ENCODE data around the gene LMTK2. TPM values are rescaled to one million over a fixed set of nuclear protein-coding genes. Genes with fewer than 3 reads are reported as not detected.

LMTK2 gene
- total RNA-seq, 1 experiment from 2014 or later: 16.1 TPM

GRCh38 chr7:98229441-98229840 is 122.8 kb downstream of the LMTK2 start:
- Histone ChIP-seq H3K27me3 (no peaks in the 10 kb centered on the region), H3K4me3 (no peak overlapping the region), H3K27ac (no peak overlapping the region), H3K9me3 (replicated peaks) (no peaks in the 10 kb centered on the region), H3K36me3 (no peaks in the 10 kb centered on the region), H3K4me1 (peaks cover 22% of the 10 kb centered on the region)
- peak in 1 of 2 experiments; percentile 56 for DNase-seq

DNA sequence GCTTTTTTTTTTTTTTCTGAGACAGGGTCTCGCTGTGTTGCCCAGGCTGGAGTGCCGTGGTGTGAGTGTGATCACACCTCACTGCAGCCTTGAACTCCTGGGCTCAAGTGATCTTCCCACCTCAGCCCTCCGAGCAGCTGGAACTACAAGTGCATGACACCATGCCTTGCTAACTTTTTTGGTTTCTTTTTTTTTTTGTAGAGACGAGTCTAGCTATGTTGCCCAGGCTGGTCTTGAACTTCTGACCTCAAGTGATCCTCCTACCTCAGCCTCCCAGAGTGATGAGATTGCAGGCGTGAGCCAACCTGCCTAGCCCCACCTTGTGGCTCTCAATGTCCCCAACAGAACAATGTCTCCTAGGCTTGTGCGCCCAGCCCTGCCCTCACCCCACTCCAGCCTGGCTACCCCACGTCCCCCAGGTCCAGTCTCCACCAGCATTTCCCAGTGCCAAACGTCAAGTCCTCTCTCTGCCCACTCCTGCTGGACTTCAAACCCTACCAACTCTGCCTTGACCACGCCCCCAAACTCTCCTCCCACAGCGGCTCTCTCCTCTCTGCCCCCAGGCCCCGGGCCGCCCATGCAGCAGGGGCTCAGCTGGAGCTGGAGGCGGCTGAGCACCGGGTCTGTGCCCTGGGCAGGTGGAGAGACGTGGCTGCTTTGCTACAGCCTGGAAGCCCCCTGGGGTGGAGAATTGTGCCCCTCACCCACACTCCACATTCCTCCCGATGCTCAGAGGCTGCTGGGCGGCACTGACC is 123.5 kb downstream of the LMTK2 start:
- no peak overlapping the region for H3K27ac ChIP-seq
- H3K9me3 ChIP-seq (replicated peaks): no peaks in the 10 kb centered on the region
- no peaks in the 10 kb centered on the region for H3K27me3 ChIP-seq
- H3K4me3 ChIP-seq: no peak overlapping the region
- H3K4me1 ChIP-seq: peaks cover 22% of the 10 kb centered on the region
- no peak for DNase-seq
- H3K36me3 ChIP-seq: peaks cover 3% of the 10 kb centered on the region; the same call in 1 of the 2 replicates

DNA sequence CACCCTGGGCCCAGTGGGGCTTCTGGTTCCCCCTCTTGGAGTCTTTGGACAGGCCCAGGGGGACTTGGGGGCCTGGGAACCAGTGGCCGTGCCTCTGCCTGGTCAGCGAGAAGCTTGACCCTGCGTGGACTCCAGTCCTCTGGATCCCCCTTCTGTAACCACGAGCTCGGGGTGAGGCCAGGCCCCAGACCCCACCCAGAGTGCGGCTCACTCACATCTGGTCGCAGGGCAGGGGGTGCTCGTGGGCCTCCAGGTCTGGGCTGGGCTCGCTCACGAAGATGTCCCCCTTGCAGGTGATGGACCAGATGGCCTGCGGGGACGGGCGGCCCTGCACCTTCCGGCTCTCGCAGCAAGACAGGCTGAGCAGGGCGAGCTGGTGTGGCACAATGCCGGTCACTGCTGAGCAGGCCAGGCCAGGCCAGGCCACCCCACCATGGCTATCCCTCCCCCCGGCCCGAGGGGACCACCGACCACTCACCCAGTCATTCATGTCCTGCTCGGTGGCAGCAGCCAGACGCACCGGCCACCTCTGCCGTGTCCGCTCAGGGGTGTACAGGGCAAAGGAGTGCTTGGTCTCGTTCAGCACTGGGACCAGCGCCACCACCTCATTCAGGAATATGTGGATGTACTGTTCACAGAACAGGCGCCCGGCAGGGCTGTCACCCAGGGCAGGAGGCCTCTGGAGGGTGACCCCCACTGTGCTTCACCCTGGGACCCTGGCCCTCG is 124.2 kb downstream of the LMTK2 start:
- Histone ChIP-seq H3K27ac (no peak overlapping the region), H3K9me3 (replicated peaks) (no peaks in the 10 kb centered on the region), H3K27me3 (no peaks in the 10 kb centered on the region), H3K4me3 (no peak overlapping the region), H3K4me1 (peaks cover 22% of the 10 kb centered on the region), H3K36me3 (peaks cover 3% of the 10 kb centered on the region; the same call in 1 of the 2 replicates)
- no peak for DNase-seq

DNA sequence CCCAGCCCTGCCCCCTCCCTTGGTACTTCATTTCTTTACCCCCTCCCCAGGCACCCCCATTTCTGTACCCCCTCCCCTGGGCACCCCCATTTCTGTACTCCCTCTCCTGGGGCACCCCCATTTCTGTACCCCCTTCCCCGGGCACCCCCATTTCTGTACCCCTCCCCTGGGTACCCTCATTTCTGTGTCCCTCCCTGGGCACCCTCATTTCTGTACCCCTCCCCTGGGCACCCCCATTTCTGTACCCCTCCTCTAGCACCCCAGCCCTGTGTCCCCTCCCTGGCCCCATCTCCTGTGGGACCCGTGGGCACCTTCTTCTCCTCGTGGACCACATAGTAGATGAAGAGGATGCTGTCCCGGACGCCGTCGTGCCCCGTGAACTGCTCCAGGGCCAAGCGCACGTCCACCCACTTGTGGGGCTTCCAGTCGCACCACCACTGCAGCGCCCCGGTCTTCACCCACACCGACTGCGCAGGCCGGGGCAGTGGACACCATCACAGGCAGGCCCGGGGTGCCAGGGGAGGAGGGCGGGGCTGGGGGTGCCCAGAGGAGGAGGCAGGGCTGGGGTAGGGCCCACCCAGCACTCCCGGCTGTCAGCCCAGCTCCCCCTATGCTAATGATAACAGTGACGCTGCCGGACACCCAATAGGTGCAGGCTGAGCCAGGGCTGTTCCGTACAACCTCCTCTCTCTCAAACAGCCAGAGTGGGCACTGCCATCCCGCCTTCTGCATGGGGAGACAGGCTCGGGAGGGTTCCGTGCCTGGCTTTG is 125.0 kb downstream of the LMTK2 start:
- peaks cover 3% of the 10 kb centered on the region; the same call in 1 of the 2 replicates for H3K36me3 ChIP-seq
- H3K27ac ChIP-seq: no peak overlapping the region

GRCh38 chr7:98232263-98232585 is 125.6 kb downstream of the LMTK2 start:
- no peaks in the 10 kb centered on the region for H3K9me3 ChIP-seq (replicated peaks)
- no peak overlapping the region for H3K4me3 ChIP-seq
- peak overlapping the region; percentile 62; the same call in 1 of the 2 replicates for H3K27ac ChIP-seq
- peaks cover 3% of the 10 kb centered on the region; the same call in 1 of the 2 replicates for H3K36me3 ChIP-seq
- peaks cover 22% of the 10 kb centered on the region for H3K4me1 ChIP-seq
- no peaks in the 10 kb centered on the region for H3K27me3 ChIP-seq
- no peak for DNase-seq

More for the DNA sequence above, 125.0 kb downstream of the LMTK2 start:
- H3K27me3 ChIP-seq: no peaks in the 10 kb centered on the region
- peaks cover 22% of the 10 kb centered on the region for H3K4me1 ChIP-seq
- no peaks in the 10 kb centered on the region for H3K9me3 ChIP-seq (replicated peaks)
- no peak overlapping the region for H3K4me3 ChIP-seq
- DNase-seq: no peak

DNA sequence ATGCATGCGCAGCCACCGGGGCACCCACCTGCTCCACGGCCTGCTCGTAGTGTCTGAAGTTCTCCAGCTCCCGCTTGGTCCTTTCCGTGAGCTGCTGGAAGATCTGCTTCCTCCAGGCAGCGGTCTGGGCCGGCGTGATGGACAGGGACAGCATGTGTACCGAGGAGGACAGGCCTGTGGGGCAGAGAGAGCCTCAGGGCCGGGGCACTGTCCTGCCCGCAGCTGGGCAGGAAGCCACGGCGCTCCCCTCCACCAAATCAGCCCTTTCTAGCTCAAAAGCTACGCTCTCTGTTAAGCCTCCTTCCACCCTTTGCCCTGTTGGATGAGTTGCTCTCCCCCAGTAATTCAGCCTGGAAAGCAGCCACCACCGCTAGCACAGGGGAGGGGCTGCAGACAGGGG is 126.1 kb downstream of the LMTK2 start:
- DNase-seq: peak; percentile 90 to 91
- Histone ChIP-seq H3K4me1 (peaks cover 22% of the 10 kb centered on the region), H3K9me3 (replicated peaks) (no peaks in the 10 kb centered on the region), H3K36me3 (peaks cover 3% of the 10 kb centered on the region; the same call in 1 of the 2 replicates), H3K27me3 (no peaks in the 10 kb centered on the region), H3K27ac (peak overlapping the region; percentile 62), H3K4me3 (no peak overlapping the region)

- Histone ChIP-seq H3K4me3 (no peak overlapping the region), H3K4me1 (peaks cover 22% of the 10 kb centered on the region), H3K27me3 (no peaks in the 10 kb centered on the region), H3K36me3 (peaks cover 4% of the 10 kb centered on the region; the same call in 1 of the 2 replicates), H3K27ac (peak overlapping the region; percentile 62), H3K9me3 (replicated peaks) (no peaks in the 10 kb centered on the region)
- DNase-seq: no peak
Observed at GRCh38 chr7:98233219-98234070, 126.8 kb downstream of the LMTK2 start.

GRCh38 chr7:98234429-98235147 is 127.9 kb downstream of the LMTK2 start:
- Histone ChIP-seq H3K36me3 (peaks cover 6% of the 10 kb centered on the region; the same call in 1 of the 2 replicates), H3K4me3 (no peak overlapping the region), H3K4me1 (peaks cover 13% of the 10 kb centered on the region), H3K27ac (no peak overlapping the region), H3K9me3 (replicated peaks) (no peaks in the 10 kb centered on the region), H3K27me3 (no peaks in the 10 kb centered on the region)
- DNase-seq: no peak

DNA sequence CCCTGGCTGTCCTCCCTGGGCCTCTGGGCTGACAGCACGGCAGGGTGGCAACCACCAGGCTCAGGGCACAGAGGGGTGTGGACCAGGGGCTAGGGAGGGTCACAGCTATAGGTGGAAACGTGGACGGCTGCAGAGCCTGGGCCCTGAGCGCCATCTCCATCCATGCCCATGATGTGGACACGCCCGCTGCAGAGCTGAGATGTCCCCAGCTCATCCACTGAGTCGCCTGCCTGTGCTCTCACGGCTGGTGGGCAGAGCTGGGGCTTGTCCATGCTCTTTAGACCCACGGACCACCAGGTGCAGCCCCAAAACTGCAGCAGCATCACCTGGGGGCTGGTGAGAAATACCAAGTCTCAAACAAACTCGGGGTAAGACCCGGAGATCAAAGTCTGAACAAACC is 129.2 kb downstream of the LMTK2 start:
- no peak for DNase-seq

GRCh38 chr7:98236355-98237185 is 129.9 kb downstream of the LMTK2 start:
- no peak overlapping the region for H3K27ac ChIP-seq
- DNase-seq: no peak
- no peak overlapping the region for H3K4me3 ChIP-seq
- H3K27me3 ChIP-seq: no peaks in the 10 kb centered on the region
- H3K9me3 ChIP-seq (replicated peaks): no peaks in the 10 kb centered on the region
- H3K36me3 ChIP-seq: peaks cover 6% of the 10 kb centered on the region; the same call in 1 of the 2 replicates
- H3K4me1 ChIP-seq: peaks cover 13% of the 10 kb centered on the region

More for the DNA sequence above, 129.2 kb downstream of the LMTK2 start:
- Histone ChIP-seq H3K9me3 (replicated peaks) (no peaks in the 10 kb centered on the region), H3K27me3 (no peaks in the 10 kb centered on the region), H3K4me1 (peaks cover 13% of the 10 kb centered on the region), H3K4me3 (no peak overlapping the region), H3K36me3 (peaks cover 6% of the 10 kb centered on the region; the same call in 1 of the 2 replicates), H3K27ac (no peak overlapping the region)

GRCh38 chr7:98238076-98238475 is 131.4 kb downstream of the LMTK2 start:
- Histone ChIP-seq H3K9me3 (replicated peaks) (no peaks in the 10 kb centered on the region), H3K4me1 (peaks cover 3% of the 10 kb centered on the region), H3K4me3 (no peak overlapping the region), H3K36me3 (peaks cover 6% of the 10 kb centered on the region; the same call in 1 of the 2 replicates), H3K27ac (no peak overlapping the region), H3K27me3 (no peaks in the 10 kb centered on the region)
- DNase-seq: no peak

DNA sequence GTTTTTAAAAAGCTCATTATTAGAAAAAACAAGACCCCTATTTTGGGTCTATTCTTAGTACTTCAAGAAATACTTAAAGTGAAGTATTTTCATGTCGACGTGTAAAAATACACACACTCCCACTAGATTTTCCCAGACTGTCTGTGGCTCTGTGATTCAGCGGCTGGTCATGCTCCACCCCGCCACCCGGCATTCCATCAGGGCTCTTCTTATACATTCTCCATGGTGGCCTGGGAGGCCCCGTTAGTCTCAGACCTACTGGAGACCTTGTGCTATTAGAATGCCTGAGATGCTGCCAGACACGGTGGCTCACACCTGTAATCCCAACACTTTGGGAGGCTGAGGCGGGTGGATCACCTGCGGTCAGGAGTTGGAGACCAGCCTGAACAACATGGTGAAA is 132.3 kb downstream of the LMTK2 start:
- Histone ChIP-seq H3K9me3 (replicated peaks) (no peaks in the 10 kb centered on the region), H3K4me3 (no peak overlapping the region), H3K27ac (no peak overlapping the region), H3K4me1 (no peaks in the 10 kb centered on the region), H3K36me3 (peaks cover 6% of the 10 kb centered on the region; the same call in 1 of the 2 replicates), H3K27me3 (no peaks in the 10 kb centered on the region)
- DNase-seq: no peak
